ENCODE results near the gene RGS17.
A peak's percentile ranks its signal among the peaks of the same experiment; 100 is the strongest.

RGS17 gene

GRCh38 chr6:153099636-153100035, 31.4 kb downstream of the RGS17 start:
- POLR2A ChIA-PET, result no interaction called here
- no peak for TF ChIP-seq CTCF (IDR thresholded peaks at IDR 0.05; ENCODE audit: control extremely low read depth, extremely low read depth, low read depth, missing control alignments)
- DNase-seq (ENCODE audit: extremely low spot score), result peak; percentile 12
- CTCF ChIA-PET, result no interaction called here

- TF ChIP-seq CTCF (IDR thresholded peaks at IDR 0.05; ENCODE audit: control extremely low read depth, extremely low read depth, low read depth, missing control alignments), result no peak
- ChIA-PET POLR2A (no interaction called here), CTCF (no interaction called here)
- no peak for DNase-seq (ENCODE audit: extremely low spot score)
Measured at GRCh38 chr6:153096792-153097191, 34.3 kb downstream of the RGS17 start.

GRCh38 chr6:153096031-153096430, 35.1 kb downstream of the RGS17 start:
- TF ChIP-seq CTCF (IDR thresholded peaks at IDR 0.05; ENCODE audit: control extremely low read depth, extremely low read depth, low read depth, missing control alignments), result no peak
- CTCF ChIA-PET, result no interaction called here
- POLR2A ChIA-PET, result no interaction called here
- no peak for DNase-seq (ENCODE audit: extremely low spot score)

- TF ChIP-seq CTCF (IDR thresholded peaks at IDR 0.05; ENCODE audit: control extremely low read depth, extremely low read depth, low read depth, missing control alignments), result no peak
- ChIA-PET CTCF (no interaction called here), POLR2A (no interaction called here)
- peak; percentile 35 for DNase-seq (ENCODE audit: extremely low spot score)
Measured at GRCh38 chr6:153092082-153093013, 38.7 kb downstream of the RGS17 start.

- TF ChIP-seq CTCF (IDR thresholded peaks at IDR 0.05; ENCODE audit: control extremely low read depth, extremely low read depth, low read depth, missing control alignments), result no peak
- CTCF ChIA-PET, result no interaction called here
- no peak for DNase-seq (ENCODE audit: extremely low spot score)
- POLR2A ChIA-PET, result no interaction called here
Measured at GRCh38 chr6:153090241-153090930, 40.7 kb downstream of the RGS17 start.

- TF ChIP-seq CTCF (IDR thresholded peaks at IDR 0.05; ENCODE audit: control extremely low read depth, extremely low read depth, low read depth, missing control alignments), result no peak
- ChIA-PET POLR2A (no interaction called here), CTCF (no interaction called here)
- DNase-seq (ENCODE audit: extremely low spot score), result no peak
Measured at GRCh38 chr6:153088796-153089195, 42.3 kb downstream of the RGS17 start.
